Activated CD8-positive, alpha-beta T cell treated with anti-CD3 and anti-CD28 coated beads for 36 hours (primary cell): ENCODE measurements around the gene GNB4. TPM values are rescaled to one million over a fixed set of nuclear protein-coding genes. Genes with fewer than 3 reads are reported as not detected.

Source experiments
- ATAC-seq: fragments of 200-7000 bp; cut with Tn5 transposase; one replicate; pipeline ENCODE4 v1.10.0; 2021; ENCODE audit warnings: mild to moderate bottlenecking, moderate library complexity
- CTCF ChIA-PET: fragments of 350-600 bp; sonication (Branson Sonifier 250); formaldehyde crosslinking; loops from one replicate; lab custom pipeline; 2021; ENCODE audit warnings: antibody characterized with exemption; lab: Charles Lee
- POLR2A ChIA-PET: fragments of 350-600 bp; sonication (Branson Sonifier 250); formaldehyde crosslinking; loops from one replicate; lab custom pipeline; 2021; ENCODE audit warnings: antibody characterized with exemption; lab: Charles Lee
- DNase-seq: peaks from one replicate; pipeline ENCODE4 v3.0.0-alpha.2; 2020
- H3K27ac Mint-ChIP-seq: one replicate; pipeline ENCODE4 v1.8.0; 2021; ENCODE audit warnings: mild to moderate bottlenecking, mixed read lengths
- H3K27me3 Mint-ChIP-seq: one replicate; pipeline ENCODE4 v1.8.0; 2021; ENCODE audit warnings: mixed read lengths
- H3K36me3 Mint-ChIP-seq: one replicate; pipeline ENCODE4 v1.8.0; 2021; ENCODE audit warnings: low read depth, mixed read lengths
- H3K4me1 Mint-ChIP-seq: one replicate; pipeline ENCODE4 v1.8.0; 2021; ENCODE audit warnings: low read depth, mixed read lengths
- H3K4me3 Mint-ChIP-seq: one replicate; pipeline ENCODE4 v1.8.0; 2021; ENCODE audit warnings: mild to moderate bottlenecking, moderate library complexity, mixed read lengths
- H3K9me3 Mint-ChIP-seq: one replicate; pipeline ENCODE4 v1.8.0; 2021; ENCODE audit warnings: mixed read lengths
- intact Hi-C: fragments of 100-400 bp; cut with micrococcal nuclease; formaldehyde crosslinking; loops from one replicate; pipeline ENCODE4 v1.10.0; 2022
- total RNA-seq, 2 experiments: library from RNA; stranded (reverse); gene quantifications; one replicate each; pipeline ENCODE4 v1.2.3, GENCODE V29; 2021
- TF ChIP-seq, protein P1 (sequence below): fragments of 200-600 bp; IDR thresholded peaks from one replicate; pipeline ENCODE4 v1.8.0; 2022; ENCODE audit warnings: antibody characterized with exemption, mild to moderate bottlenecking

The GNB4 gene
- total RNA-seq, 2 experiments from 2014 or later = 1.1 to 1.3 TPM

DNA sequence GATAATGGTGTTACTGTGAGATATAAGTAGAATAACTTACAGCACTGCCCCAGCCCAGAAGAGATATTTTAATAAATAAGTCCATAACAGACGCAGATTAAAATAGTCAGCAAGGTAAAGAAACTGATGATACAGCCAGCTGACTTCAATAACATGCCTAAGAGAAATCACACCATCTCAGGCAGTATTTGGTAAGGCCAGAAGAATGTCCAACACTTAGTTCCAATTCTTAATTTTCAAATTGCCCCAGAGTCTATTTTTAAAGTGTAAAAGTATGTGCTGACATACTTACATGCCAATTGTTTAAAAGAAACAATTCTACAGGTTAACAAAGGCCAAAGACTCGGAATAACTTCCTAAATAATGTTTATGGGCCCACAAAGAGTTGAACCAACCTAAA is 1.6 kb downstream of the GNB4 start:
- ATAC-seq (no peak), DNase-seq (no peak)
- ChIA-PET POLR2A (no interaction called here), CTCF (no interaction called here)
- Mint-ChIP-seq H3K9me3 (no peaks in the 10 kb centered on the region), H3K36me3 (peaks cover 2% of the 10 kb centered on the region), H3K4me3 (no peak overlapping the region), H3K27me3 (peaks cover 55% of the 10 kb centered on the region), H3K4me1 (peaks cover 8% of the 10 kb centered on the region), H3K27ac (no peak overlapping the region)
- intact Hi-C loops = no loop called here
- TF ChIP-seq, protein P1, sequence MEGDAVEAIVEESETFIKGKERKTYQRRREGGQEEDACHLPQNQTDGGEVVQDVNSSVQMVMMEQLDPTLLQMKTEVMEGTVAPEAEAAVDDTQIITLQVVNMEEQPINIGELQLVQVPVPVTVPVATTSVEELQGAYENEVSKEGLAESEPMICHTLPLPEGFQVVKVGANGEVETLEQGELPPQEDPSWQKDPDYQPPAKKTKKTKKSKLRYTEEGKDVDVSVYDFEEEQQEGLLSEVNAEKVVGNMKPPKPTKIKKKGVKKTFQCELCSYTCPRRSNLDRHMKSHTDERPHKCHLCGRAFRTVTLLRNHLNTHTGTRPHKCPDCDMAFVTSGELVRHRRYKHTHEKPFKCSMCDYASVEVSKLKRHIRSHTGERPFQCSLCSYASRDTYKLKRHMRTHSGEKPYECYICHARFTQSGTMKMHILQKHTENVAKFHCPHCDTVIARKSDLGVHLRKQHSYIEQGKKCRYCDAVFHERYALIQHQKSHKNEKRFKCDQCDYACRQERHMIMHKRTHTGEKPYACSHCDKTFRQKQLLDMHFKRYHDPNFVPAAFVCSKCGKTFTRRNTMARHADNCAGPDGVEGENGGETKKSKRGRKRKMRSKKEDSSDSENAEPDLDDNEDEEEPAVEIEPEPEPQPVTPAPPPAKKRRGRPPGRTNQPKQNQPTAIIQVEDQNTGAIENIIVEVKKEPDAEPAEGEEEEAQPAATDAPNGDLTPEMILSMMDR = no peak

DNA sequence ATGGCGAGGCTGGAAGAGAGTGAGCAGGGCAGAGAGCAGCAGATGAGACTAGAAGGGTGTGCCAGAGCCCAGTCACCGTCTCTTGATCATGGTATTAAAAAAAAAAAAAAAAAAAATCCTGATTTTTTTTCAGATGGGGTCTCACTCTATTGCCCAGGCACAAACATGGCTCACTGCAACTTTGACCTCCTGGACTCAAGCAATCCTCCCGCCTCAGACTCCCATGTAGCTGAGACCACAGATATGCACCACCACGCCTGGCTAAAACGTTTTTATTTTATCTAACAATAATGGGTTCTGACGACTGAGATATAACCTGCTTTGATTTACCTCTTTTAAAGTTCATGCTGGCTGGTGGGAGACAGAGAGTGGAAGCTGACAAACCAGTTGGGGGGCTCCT is 4.0 kb downstream of the GNB4 start:
- CTCF ChIA-PET = no interaction called here
- H3K36me3 Mint-ChIP-seq = peaks cover 2% of the 10 kb centered on the region
- H3K27me3 Mint-ChIP-seq = peaks cover 46% of the 10 kb centered on the region

DNA sequence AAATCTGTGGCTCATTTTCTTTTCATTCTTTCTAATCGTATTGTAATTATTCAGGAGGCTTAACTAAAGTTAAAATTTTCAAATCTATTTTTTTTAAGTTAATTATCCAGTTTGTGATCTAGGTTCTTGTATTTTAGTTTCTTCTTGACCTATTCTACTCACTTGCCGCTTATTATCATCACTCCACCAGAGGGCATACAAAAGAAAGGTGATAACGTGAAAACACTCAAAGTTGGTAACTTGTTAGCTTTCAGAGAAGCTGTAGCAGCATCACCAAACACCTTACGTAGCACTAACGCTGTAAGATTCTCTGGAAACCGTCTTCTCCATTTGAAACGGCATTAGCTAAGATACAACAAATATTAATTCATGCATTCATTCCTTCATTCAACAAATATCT is 4.8 kb downstream of the GNB4 start:
- TF ChIP-seq, protein P1 = peak; percentile 31
- CTCF ChIA-PET = interaction anchor here (0.6 to 0.7 kb wide), 2 partner anchors 11 to 102 kb away, joined by 3 to 4 read pairs; no protein-coding TSS in a partner anchor
- H3K4me1 Mint-ChIP-seq = peaks cover 8% of the 10 kb centered on the region
- H3K9me3 Mint-ChIP-seq = no peaks in the 10 kb centered on the region
- ATAC-seq (no peak), DNase-seq (no peak)
- POLR2A ChIA-PET = no interaction called here
- intact Hi-C loops = no loop called here
- no peak overlapping the region for H3K27ac Mint-ChIP-seq
- peaks cover 38% of the 10 kb centered on the region for H3K27me3 Mint-ChIP-seq
- no peak overlapping the region for H3K4me3 Mint-ChIP-seq
- peaks cover 2% of the 10 kb centered on the region for H3K36me3 Mint-ChIP-seq

More for the DNA sequence above, 4.0 kb downstream of the GNB4 start:
- peaks cover 8% of the 10 kb centered on the region for H3K4me1 Mint-ChIP-seq
- H3K4me3 Mint-ChIP-seq = no peak overlapping the region
- H3K9me3 Mint-ChIP-seq = no peaks in the 10 kb centered on the region
- no peak overlapping the region for H3K27ac Mint-ChIP-seq
- no peak for ATAC-seq
- POLR2A ChIA-PET = no interaction called here
- DNase-seq = no peak
- intact Hi-C loops = no loop called here
- TF ChIP-seq, protein P1 = no peak

DNA sequence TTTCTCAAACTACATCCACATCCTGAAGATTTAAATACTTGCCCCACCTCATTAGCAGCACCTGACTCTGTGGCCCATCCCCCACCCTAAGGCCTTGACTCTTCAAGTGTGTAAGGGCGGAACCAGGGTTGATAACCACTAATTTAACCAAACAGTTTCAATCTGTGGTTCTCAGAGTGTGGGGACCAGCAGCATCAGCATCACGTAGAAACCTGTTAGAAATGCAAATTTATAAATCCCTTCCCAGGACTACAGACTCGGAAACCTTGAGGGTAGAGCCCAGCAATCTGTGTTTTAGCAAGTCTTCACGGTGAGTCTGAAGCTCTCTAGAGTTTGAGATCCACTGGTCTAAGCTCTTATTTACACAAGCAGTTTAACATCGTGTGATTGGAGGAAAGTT is 12.4 kb downstream of the GNB4 start:
- Mint-ChIP-seq H3K4me3 (no peak overlapping the region), H3K27me3 (peaks cover 3% of the 10 kb centered on the region), H3K27ac (no peak overlapping the region), H3K36me3 (no peaks in the 10 kb centered on the region), H3K4me1 (peaks cover 3% of the 10 kb centered on the region), H3K9me3 (no peaks in the 10 kb centered on the region)
- ChIA-PET POLR2A (interaction anchor here (0.7 kb wide), 1 partner anchor 121 kb away, joined by 3 read pairs; no protein-coding TSS in a partner anchor), CTCF (interaction anchor here (1.2 kb wide), 1 partner anchor 10 kb away, joined by 4 read pairs; no protein-coding TSS in a partner anchor)
- ATAC-seq (no peak), DNase-seq (no peak)
- TF ChIP-seq, protein P1 = no peak
- intact Hi-C loops = no loop called here

DNA sequence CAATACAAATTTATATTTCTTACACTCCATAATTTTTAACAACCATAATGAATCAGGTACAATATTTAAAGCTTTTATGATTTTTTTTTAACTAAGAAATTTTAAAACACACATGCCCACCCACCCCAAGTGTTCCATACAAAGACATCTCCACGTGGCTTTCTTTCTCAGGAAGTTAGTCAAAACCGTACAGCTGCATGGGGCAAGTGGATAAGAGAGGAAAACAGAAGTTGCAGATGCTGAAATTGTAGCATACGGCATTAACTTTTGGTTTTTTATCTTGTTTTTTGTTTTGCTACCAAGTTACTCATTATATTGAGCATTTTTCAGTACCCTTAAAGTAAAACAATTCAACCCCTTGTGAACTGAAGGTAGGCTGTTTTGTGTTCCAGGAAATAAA is 14.8 kb downstream of the GNB4 start:
- H3K4me3 Mint-ChIP-seq = no peak overlapping the region
- CTCF ChIA-PET = interaction anchor here (1.7 kb wide), 1 partner anchor 10 kb away, joined by 4 read pairs; no protein-coding TSS in a partner anchor
- H3K27me3 Mint-ChIP-seq = no peaks in the 10 kb centered on the region
- TF ChIP-seq, protein P1 = no peak
- ATAC-seq = no peak
- no peaks in the 10 kb centered on the region for H3K36me3 Mint-ChIP-seq
- POLR2A ChIA-PET = no interaction called here
- no peaks in the 10 kb centered on the region for H3K9me3 Mint-ChIP-seq
- DNase-seq = no peak
- H3K4me1 Mint-ChIP-seq = peaks cover 3% of the 10 kb centered on the region
- intact Hi-C loops = no loop called here
- no peak overlapping the region for H3K27ac Mint-ChIP-seq
